ENCODE data around the gene CMIP. TPM values are rescaled to one million over a fixed set of nuclear protein-coding genes. Genes with fewer than 3 reads are reported as not detected.
"Not testable (repeated sequence)": the region's sequence is repeated elsewhere in the genome, so short reads cannot be mapped to it uniquely, and the experiment has no call there.

Gene CMIP
- total RNA-seq, 4 donors from 2014 or later: 15.5 to 65.9 (median 20.2) TPM

DNA sequence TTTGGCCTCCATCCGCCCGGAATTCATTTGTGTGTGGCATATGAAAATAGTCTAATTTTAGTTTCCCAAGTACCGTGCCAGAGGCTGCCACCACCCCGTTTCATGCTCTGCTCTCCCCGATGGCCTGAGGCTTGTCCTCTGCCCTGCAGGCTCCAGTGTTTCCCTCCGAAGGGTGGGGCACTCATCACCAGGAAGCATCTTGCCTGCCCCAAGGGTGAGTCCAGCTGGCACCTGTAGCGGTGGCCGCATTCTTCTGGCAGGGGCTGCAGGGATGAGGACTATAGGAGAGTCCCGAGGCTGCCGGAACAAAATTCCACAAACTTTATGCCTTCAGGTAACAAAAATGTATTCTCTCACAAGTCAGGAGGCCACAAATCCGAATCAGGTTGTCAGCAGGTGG lies 23.1 kb upstream of the CMIP start:
- Histone ChIP-seq H3K9me3 (no peaks in the 10 kb centered on the region), H3K4me1 (no peaks in the 10 kb centered on the region), H3K27me3 (no peaks in the 10 kb centered on the region), H3K4me3 (replicated peaks in 1 of 3) (no peak overlapping the region), H3K36me3 (no peaks in the 10 kb centered on the region), H3K27ac (no peak overlapping the region)
- intact Hi-C loops (cut with DNase I): no loop called here
- WGBS, 2 donors: 87 to 88% methylated on average over 11 of the region's 11 CpGs
- TF ChIP-seq, protein P1, sequence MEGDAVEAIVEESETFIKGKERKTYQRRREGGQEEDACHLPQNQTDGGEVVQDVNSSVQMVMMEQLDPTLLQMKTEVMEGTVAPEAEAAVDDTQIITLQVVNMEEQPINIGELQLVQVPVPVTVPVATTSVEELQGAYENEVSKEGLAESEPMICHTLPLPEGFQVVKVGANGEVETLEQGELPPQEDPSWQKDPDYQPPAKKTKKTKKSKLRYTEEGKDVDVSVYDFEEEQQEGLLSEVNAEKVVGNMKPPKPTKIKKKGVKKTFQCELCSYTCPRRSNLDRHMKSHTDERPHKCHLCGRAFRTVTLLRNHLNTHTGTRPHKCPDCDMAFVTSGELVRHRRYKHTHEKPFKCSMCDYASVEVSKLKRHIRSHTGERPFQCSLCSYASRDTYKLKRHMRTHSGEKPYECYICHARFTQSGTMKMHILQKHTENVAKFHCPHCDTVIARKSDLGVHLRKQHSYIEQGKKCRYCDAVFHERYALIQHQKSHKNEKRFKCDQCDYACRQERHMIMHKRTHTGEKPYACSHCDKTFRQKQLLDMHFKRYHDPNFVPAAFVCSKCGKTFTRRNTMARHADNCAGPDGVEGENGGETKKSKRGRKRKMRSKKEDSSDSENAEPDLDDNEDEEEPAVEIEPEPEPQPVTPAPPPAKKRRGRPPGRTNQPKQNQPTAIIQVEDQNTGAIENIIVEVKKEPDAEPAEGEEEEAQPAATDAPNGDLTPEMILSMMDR (IDR thresholded peaks at IDR 0.05): no peak
- TF ChIP-seq POLR2A (IDR thresholded peaks at IDR 0.05): no peak
- no peak for DNase-seq

DNA sequence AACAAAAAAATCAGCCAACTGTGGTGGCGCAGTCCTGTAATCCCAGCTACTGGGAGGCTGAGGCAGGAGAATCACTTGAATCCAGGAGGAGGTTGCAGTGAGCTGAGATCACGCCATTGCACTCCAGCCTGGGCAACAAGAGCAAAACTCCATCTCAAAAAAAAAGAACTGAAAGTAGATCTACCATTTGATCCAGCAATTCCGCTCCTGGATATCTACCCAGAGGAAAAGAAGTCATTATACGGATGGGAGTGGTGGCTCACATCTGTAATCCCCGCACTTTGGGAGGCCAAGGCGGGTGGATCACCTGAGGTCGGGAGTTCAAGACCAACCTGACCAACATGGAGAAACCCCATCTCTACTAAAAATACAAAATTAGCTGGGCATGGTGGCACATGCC lies 22.5 kb upstream of the CMIP start:
- H3K27ac ChIP-seq; H3K27me3 ChIP-seq; H3K36me3 ChIP-seq; DNase-seq; intact Hi-C loops (cut with DNase I); H3K4me1 ChIP-seq; H3K9me3 ChIP-seq; H3K4me3 ChIP-seq (replicated peaks in 1 of 3): not testable (repeated sequence)
- WGBS, 2 donors: 95 to 97% methylated on average over 7 of the region's 7 CpGs

DNA sequence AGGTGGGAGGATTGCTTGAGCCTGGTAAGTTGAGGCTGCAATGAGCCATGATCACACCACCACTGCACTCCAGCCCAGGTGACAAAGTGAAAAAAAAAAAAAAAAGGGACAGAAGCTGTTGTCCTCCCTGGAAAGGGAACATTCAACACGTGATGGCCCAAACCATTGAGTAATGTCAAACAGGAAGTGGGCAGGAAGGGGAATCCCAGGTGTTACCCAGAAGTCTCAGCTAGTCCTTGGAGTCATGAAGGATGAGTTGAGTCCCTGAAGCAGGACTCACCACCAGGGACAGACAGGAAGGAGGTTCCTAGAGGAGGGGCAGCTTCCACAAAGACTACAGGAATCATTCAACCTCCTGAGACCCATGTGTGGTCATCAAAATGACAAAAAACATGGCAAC lies 19.8 kb upstream of the CMIP start:
- WGBS, 2 donors: 33 to 40% methylated on average over 1 of the region's 1 CpG
- H3K27me3 ChIP-seq: no peaks in the 10 kb centered on the region
- H3K9me3 ChIP-seq: no peaks in the 10 kb centered on the region
- TF ChIP-seq, protein P1 (IDR thresholded peaks at IDR 0.05): no peak
- H3K4me3 ChIP-seq (replicated peaks in 1 of 3): no peak overlapping the region
- H3K36me3 ChIP-seq: no peaks in the 10 kb centered on the region
- H3K27ac ChIP-seq: no peak overlapping the region
- intact Hi-C loops (cut with DNase I): no loop called here
- no peak for DNase-seq
- no peaks in the 10 kb centered on the region for H3K4me1 ChIP-seq

DNA sequence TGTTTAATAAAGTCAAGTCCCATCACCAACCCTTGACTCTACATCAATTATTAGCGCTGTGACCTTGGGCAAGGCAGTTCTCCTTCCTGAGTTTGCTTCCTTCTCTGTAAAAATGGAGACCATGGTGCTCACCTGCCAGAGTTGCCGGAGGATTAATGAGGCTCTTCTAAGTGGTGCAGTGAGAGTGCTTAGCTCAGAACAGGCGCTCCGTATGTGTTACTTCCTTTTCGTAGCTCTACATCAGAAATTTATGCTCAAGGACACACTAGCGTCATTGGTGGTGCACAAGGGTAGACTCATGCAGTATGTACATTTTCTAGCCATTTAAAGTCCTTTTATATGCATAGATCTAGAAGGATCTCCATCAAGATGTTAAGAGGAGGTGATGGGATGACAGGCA lies 17.4 kb upstream of the CMIP start:
- H3K27ac ChIP-seq: no peak overlapping the region
- no peak overlapping the region for H3K4me3 ChIP-seq (replicated peaks in 1 of 3)
- no peak for DNase-seq
- intact Hi-C loops (cut with DNase I): no loop called here
- WGBS, 2 donors: 66 to 68% methylated on average over 6 of the region's 6 CpGs
- no peaks in the 10 kb centered on the region for H3K27me3 ChIP-seq
- TF ChIP-seq, protein P1 (IDR thresholded peaks at IDR 0.05): no peak
- no peak for TF ChIP-seq POLR2A (IDR thresholded peaks at IDR 0.05)
- H3K9me3 ChIP-seq: no peaks in the 10 kb centered on the region
- no peaks in the 10 kb centered on the region for H3K36me3 ChIP-seq
- no peaks in the 10 kb centered on the region for H3K4me1 ChIP-seq

DNA sequence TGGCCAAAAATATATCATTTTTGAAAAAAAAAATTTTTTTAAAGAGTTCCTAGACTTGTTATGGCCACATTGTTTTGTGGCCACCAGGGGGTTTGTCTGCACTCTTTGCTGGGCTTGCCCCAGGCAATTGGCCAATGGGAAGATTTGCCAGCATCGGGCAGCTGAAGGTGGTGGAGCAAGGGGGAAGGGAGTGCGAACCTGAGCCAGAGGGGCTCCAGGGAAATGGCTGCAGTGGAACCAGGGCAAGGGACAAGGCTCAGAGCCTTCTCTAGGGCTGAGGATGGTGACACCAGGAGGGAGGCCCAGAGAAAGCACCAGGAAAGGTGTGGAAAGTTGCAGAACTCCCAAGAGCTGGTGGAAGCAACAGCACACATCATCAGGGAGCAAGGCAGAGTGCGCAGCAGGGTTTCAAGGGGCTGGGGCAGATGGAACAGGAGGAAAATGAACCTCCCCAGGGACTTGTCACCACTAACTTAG lies 15.5 kb upstream of the CMIP start:
- intact Hi-C loops (cut with DNase I): no loop called here

More for the DNA sequence above, 15.5 kb upstream of the CMIP start:
- H3K9me3 ChIP-seq: no peaks in the 10 kb centered on the region
- DNase-seq: peak; percentile 57 to 58
- H3K27me3 ChIP-seq: no peaks in the 10 kb centered on the region
- H3K36me3 ChIP-seq: no peaks in the 10 kb centered on the region
- H3K4me3 ChIP-seq (replicated peaks in 1 of 3): no peak overlapping the region
- 34 to 59% methylated on average over 3 of the region's 3 CpGs for WGBS, 2 donors
- H3K27ac ChIP-seq: no peak overlapping the region
- TF ChIP-seq, protein P1 (IDR thresholded peaks at IDR 0.05): peak in 3 of 6 experiments; percentile 25 to 45 (median 28)
- TF ChIP-seq POLR2A (IDR thresholded peaks at IDR 0.05): no peak
- H3K4me1 ChIP-seq: no peaks in the 10 kb centered on the region

Data from thyroid gland (tissue), 4 donors.